HG03064 (cell line): ENCODE data around the gene GRAMD1A.
"Not testable (repeated sequence)": the region's sequence is repeated elsewhere in the genome, so short reads cannot be mapped to it uniquely, and the experiment has no call there.

ENCODE experiments used
- ATAC-seq: cut with Tn5 transposase; IDR thresholded peaks from one replicate; pipeline ENCODE4 v1.9.1; 2021; ENCODE audit warnings: low read depth; ENCODE audit not compliant: unreplicated experiment

The GRAMD1A gene

GRCh38 chr19:34999498-35000337 lies at the start of gene GRAMD1A:
GRAMD1A (plus strand) TSS chr19:35000323; CDS start chr19:35000479, 156 bp downstream.
- peak; percentile 52 for ATAC-seq

- no peak for ATAC-seq
Measured at GRCh38 chr19:34953092-34953491, 47.0 kb upstream of the GRAMD1A start.

- ATAC-seq, result no peak
Measured at GRCh38 chr19:34957830-34958751, 42.0 kb upstream of the GRAMD1A start.

- ATAC-seq, result no peak
Measured at GRCh38 chr19:34959021-34959420, 41.1 kb upstream of the GRAMD1A start.

GRCh38 chr19:34960103-34960805 lies 39.9 kb upstream of the GRAMD1A start:
- ATAC-seq, result no peak

GRCh38 chr19:34960940-34961679 lies 39.0 kb upstream of the GRAMD1A start:
- ATAC-seq, result no peak

- ATAC-seq, result no peak
Measured at GRCh38 chr19:34961775-34962686, 38.1 kb upstream of the GRAMD1A start.

GRCh38 chr19:34962687-34963572 lies 37.2 kb upstream of the GRAMD1A start:
- no peak for ATAC-seq

- ATAC-seq, result no peak
Measured at GRCh38 chr19:34963573-34964406, 36.3 kb upstream of the GRAMD1A start, which contains the start of gene ZNF792. ZNF792 (minus strand) TSS chr19:34964229; CDS start chr19:34963662, 567 bp downstream.

GRCh38 chr19:34964598-34964997 lies 35.5 kb upstream of the GRAMD1A start:
- ATAC-seq, result no peak

- ATAC-seq, result not testable (repeated sequence)
Measured at GRCh38 chr19:34965505-34965904, 34.6 kb upstream of the GRAMD1A start.

GRCh38 chr19:34967551-34967950 lies 32.6 kb upstream of the GRAMD1A start:
- no peak for ATAC-seq

GRCh38 chr19:34969721-34970120 lies 30.4 kb upstream of the GRAMD1A start:
- no peak for ATAC-seq

- ATAC-seq, result not testable (repeated sequence)
Measured at GRCh38 chr19:34970185-34970780, 29.8 kb upstream of the GRAMD1A start.

GRCh38 chr19:34972163-34972705 lies 27.9 kb upstream of the GRAMD1A start:
- no peak for ATAC-seq

- no peak for ATAC-seq
Measured at GRCh38 chr19:34974646-34975045, 25.5 kb upstream of the GRAMD1A start.
